ENCODE data around the gene SERPINA12. TPM values are rescaled to one million over a fixed set of nuclear protein-coding genes. Genes with fewer than 3 reads are reported as not detected.

Gene SERPINA12
- total RNA-seq, 1 donor from 2014 or later, result not detected

- Histone ChIP-seq H3K27ac (ENCODE audit: low read depth, low read length) (no peak overlapping the region), H3K9ac (ENCODE audit: low read depth in 1 of 3, low read length in 3 of 3) (no peak overlapping the region), H3K27me3 (ENCODE audit: control insufficient read depth in 3 of 3, insufficient read depth in 3 of 3, low read length in 3 of 3) (peaks cover 0 to 21% (median 4%) of the 10 kb centered on the region in 3 donors), H3K4me1 (ENCODE audit: control insufficient read depth in 3 of 3, insufficient read depth in 3 of 3, low read length in 3 of 3) (no peaks in the 10 kb centered on the region), H3K4me3 (ENCODE audit: low read length in 3 of 3) (no peak overlapping the region), H3K36me3 (ENCODE audit: control insufficient read depth in 3 of 3, insufficient read depth in 3 of 3, low read length in 3 of 3) (no peaks in the 10 kb centered on the region), H3K9me3 (ENCODE audit: control insufficient read depth in 3 of 3, low read length in 3 of 3) (no peaks in the 10 kb centered on the region)
Observed at GRCh38 chr14:94470311-94470710, 39.0 kb downstream of the SERPINA12 start.

GRCh38 chr14:94469261-94469660 is 40.0 kb downstream of the SERPINA12 start:
- Histone ChIP-seq H3K27ac (ENCODE audit: low read depth, low read length) (no peak overlapping the region), H3K9ac (ENCODE audit: low read depth in 1 of 3, low read length in 3 of 3) (no peak overlapping the region), H3K27me3 (ENCODE audit: control insufficient read depth in 3 of 3, insufficient read depth in 3 of 3, low read length in 3 of 3) (peaks cover 0 to 16% (median 4%) of the 10 kb centered on the region in 3 donors)

DNA sequence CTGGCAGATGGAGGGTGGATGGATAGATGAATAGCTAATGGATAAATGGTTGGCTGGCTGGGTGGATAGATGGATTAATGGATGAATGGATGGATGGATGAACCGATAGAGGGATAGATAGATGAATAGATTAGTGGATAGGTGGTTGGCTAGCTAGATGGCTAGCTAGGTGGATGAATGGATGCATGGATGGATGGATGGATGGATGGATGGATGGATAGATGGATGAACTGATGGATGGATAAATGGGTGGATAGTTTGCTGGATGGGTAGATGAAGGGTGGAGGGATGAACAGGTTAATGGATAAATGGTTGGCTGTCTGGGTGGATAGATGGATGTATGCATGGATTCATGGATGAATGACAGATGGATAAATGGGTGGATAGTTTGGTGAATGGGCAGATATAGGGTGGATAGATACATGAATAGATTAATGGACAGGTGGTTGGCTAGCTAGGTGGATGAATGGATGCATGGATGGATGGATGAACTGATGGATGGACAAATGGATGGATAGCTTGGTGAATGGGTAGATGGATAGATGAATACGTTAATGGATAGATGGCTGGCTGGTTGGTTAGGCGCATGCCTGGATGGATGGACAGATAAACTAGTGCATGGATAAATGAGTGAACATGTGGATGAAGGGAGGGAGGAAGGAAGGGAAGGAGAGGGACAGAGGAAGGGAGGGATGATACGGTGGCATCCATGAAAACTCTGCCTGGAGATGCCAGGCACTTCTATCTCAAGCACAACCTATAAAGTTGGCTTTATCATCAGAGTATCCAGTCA is 41.3 kb downstream of the SERPINA12 start:
- H3K4me1 ChIP-seq (ENCODE audit: control insufficient read depth in 3 of 3, insufficient read depth in 3 of 3, low read length in 3 of 3), result no peaks in the 10 kb centered on the region
- H3K27me3 ChIP-seq (ENCODE audit: control insufficient read depth in 3 of 3, insufficient read depth in 3 of 3, low read length in 3 of 3), result peaks cover 0 to 14% (median 3%) of the 10 kb centered on the region in 3 donors
- H3K27ac ChIP-seq (ENCODE audit: low read depth, low read length), result no peak overlapping the region
- H3K9me3 ChIP-seq (ENCODE audit: control insufficient read depth in 3 of 3, low read length in 3 of 3), result no peaks in the 10 kb centered on the region
- no peak overlapping the region for H3K4me3 ChIP-seq (ENCODE audit: low read length in 3 of 3)
- no peak overlapping the region for H3K9ac ChIP-seq (ENCODE audit: low read depth in 1 of 3, low read length in 3 of 3)
- H3K36me3 ChIP-seq (ENCODE audit: control insufficient read depth in 3 of 3, insufficient read depth in 3 of 3, low read length in 3 of 3), result no peaks in the 10 kb centered on the region

More at GRCh38 chr14:94469261-94469660, 40.0 kb downstream of the SERPINA12 start:
- Histone ChIP-seq H3K9me3 (ENCODE audit: control insufficient read depth in 3 of 3, low read length in 3 of 3) (no peaks in the 10 kb centered on the region), H3K36me3 (ENCODE audit: control insufficient read depth in 3 of 3, insufficient read depth in 3 of 3, low read length in 3 of 3) (no peaks in the 10 kb centered on the region), H3K4me3 (ENCODE audit: low read length in 3 of 3) (no peak overlapping the region), H3K4me1 (ENCODE audit: control insufficient read depth in 3 of 3, insufficient read depth in 3 of 3, low read length in 3 of 3) (no peaks in the 10 kb centered on the region)

- Histone ChIP-seq H3K36me3 (ENCODE audit: control insufficient read depth in 3 of 3, insufficient read depth in 3 of 3, low read length in 3 of 3) (no peaks in the 10 kb centered on the region), H3K27me3 (ENCODE audit: control insufficient read depth in 3 of 3, insufficient read depth in 3 of 3, low read length in 3 of 3) (peaks cover 0 to 14% (median 0%) of the 10 kb centered on the region in 3 donors), H3K9ac (ENCODE audit: low read depth in 1 of 3, low read length in 3 of 3) (no peak overlapping the region), H3K4me1 (ENCODE audit: control insufficient read depth in 3 of 3, insufficient read depth in 3 of 3, low read length in 3 of 3) (no peaks in the 10 kb centered on the region), H3K9me3 (ENCODE audit: control insufficient read depth in 3 of 3, low read length in 3 of 3) (no peaks in the 10 kb centered on the region), H3K4me3 (ENCODE audit: low read length in 3 of 3) (no peak overlapping the region), H3K27ac (ENCODE audit: low read depth, low read length) (no peak overlapping the region)
Observed at GRCh38 chr14:94466706-94467370, 42.4 kb downstream of the SERPINA12 start.

GRCh38 chr14:94465042-94465441 is 44.2 kb downstream of the SERPINA12 start:
- Histone ChIP-seq H3K27ac (ENCODE audit: low read depth, low read length) (no peak overlapping the region), H3K4me1 (ENCODE audit: control insufficient read depth in 3 of 3, insufficient read depth in 3 of 3, low read length in 3 of 3) (no peaks in the 10 kb centered on the region), H3K9ac (ENCODE audit: low read depth in 1 of 3, low read length in 3 of 3) (no peak overlapping the region), H3K9me3 (ENCODE audit: control insufficient read depth in 3 of 3, low read length in 3 of 3) (no peaks in the 10 kb centered on the region), H3K36me3 (ENCODE audit: control insufficient read depth in 3 of 3, insufficient read depth in 3 of 3, low read length in 3 of 3) (no peaks in the 10 kb centered on the region), H3K4me3 (ENCODE audit: low read length in 3 of 3) (no peak overlapping the region), H3K27me3 (ENCODE audit: control insufficient read depth in 3 of 3, insufficient read depth in 3 of 3, low read length in 3 of 3) (peaks cover 0 to 10% (median 0%) of the 10 kb centered on the region in 3 donors)

GRCh38 chr14:94464290-94464689 is 45.0 kb downstream of the SERPINA12 start:
- Histone ChIP-seq H3K4me3 (ENCODE audit: low read length in 3 of 3) (no peak overlapping the region), H3K9me3 (ENCODE audit: control insufficient read depth in 3 of 3, low read length in 3 of 3) (no peaks in the 10 kb centered on the region), H3K9ac (ENCODE audit: low read depth in 1 of 3, low read length in 3 of 3) (no peak overlapping the region), H3K36me3 (ENCODE audit: control insufficient read depth in 3 of 3, insufficient read depth in 3 of 3, low read length in 3 of 3) (no peaks in the 10 kb centered on the region), H3K4me1 (ENCODE audit: control insufficient read depth in 3 of 3, insufficient read depth in 3 of 3, low read length in 3 of 3) (no peaks in the 10 kb centered on the region), H3K27ac (ENCODE audit: low read depth, low read length) (no peak overlapping the region), H3K27me3 (ENCODE audit: control insufficient read depth in 3 of 3, insufficient read depth in 3 of 3, low read length in 3 of 3) (peaks cover 0 to 10% (median 0%) of the 10 kb centered on the region in 3 donors)

DNA sequence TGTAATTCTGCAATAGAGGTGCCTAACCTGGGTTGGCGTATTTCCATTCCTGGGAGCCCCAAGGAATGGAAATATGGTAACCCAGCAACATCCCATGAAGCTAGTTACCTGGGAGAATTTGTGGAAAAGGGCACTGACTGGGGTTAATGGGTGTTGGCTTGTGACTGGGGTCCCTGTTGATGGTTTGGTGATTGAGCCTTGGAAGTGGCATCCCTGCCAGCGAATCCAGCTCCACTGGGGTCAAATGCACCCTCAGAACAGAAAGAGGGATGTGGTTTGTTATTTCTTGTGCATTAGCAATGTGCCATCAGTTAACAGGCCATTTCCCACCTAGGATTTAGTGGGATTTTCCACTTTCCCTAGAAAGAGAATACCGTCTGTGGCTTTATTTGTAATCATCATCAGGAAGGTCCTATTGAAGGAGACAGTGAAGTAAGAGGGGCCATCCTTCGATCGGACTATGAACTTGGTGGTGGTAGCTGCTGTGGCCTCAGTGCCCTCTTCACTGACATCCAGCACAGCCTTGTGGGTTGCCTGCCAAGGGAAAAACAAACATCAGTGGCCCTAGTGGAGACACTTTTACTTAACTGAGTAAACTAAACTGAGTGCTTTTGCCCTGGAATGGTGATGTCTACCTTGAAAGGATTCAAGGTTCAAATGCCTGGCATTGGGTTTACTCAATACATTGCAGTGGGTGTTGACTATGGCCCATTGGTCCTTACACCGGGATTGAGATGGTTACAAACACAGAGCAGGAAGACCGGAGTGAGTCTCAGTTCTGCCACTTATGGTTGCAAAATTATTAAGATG is 46.3 kb downstream of the SERPINA12 start:
- Histone ChIP-seq H3K4me3 (ENCODE audit: low read length in 3 of 3) (no peak overlapping the region), H3K27ac (ENCODE audit: low read depth, low read length) (no peak overlapping the region), H3K27me3 (ENCODE audit: control insufficient read depth in 3 of 3, insufficient read depth in 3 of 3, low read length in 3 of 3) (peaks cover 0 to 5% (median 0%) of the 10 kb centered on the region in 3 donors), H3K9me3 (ENCODE audit: control insufficient read depth in 3 of 3, low read length in 3 of 3) (no peaks in the 10 kb centered on the region), H3K4me1 (ENCODE audit: control insufficient read depth in 3 of 3, insufficient read depth in 3 of 3, low read length in 3 of 3) (no peaks in the 10 kb centered on the region), H3K36me3 (ENCODE audit: control insufficient read depth in 3 of 3, insufficient read depth in 3 of 3, low read length in 3 of 3) (no peaks in the 10 kb centered on the region), H3K9ac (ENCODE audit: low read depth in 1 of 3, low read length in 3 of 3) (no peak overlapping the region)

DNA sequence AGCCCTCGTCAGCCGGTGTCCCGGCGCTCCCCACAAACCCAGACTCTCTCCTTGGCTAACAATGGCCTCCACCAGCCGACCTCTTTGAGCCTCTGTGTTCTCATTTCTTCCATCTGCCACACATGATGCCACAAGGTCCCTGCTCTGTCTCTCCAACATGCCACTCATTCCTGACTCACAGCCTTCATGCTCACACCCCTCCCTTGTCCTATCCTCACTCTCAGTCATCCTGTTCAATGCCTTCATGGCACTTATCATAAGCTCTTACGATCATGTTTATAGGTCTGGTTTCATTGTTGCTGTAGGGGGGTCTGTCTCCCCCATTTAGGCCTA is 47.1 kb downstream of the SERPINA12 start:
- Histone ChIP-seq H3K4me3 (ENCODE audit: low read length in 3 of 3) (no peak overlapping the region), H3K36me3 (ENCODE audit: control insufficient read depth in 3 of 3, insufficient read depth in 3 of 3, low read length in 3 of 3) (no peaks in the 10 kb centered on the region), H3K27ac (ENCODE audit: low read depth, low read length) (no peak overlapping the region), H3K9ac (ENCODE audit: low read depth in 1 of 3, low read length in 3 of 3) (no peak overlapping the region), H3K27me3 (ENCODE audit: control insufficient read depth in 3 of 3, insufficient read depth in 3 of 3, low read length in 3 of 3) (peaks cover 0 to 4% (median 0%) of the 10 kb centered on the region in 3 donors), H3K9me3 (ENCODE audit: control insufficient read depth in 3 of 3, low read length in 3 of 3) (no peaks in the 10 kb centered on the region), H3K4me1 (ENCODE audit: control insufficient read depth in 3 of 3, insufficient read depth in 3 of 3, low read length in 3 of 3) (no peaks in the 10 kb centered on the region)

DNA sequence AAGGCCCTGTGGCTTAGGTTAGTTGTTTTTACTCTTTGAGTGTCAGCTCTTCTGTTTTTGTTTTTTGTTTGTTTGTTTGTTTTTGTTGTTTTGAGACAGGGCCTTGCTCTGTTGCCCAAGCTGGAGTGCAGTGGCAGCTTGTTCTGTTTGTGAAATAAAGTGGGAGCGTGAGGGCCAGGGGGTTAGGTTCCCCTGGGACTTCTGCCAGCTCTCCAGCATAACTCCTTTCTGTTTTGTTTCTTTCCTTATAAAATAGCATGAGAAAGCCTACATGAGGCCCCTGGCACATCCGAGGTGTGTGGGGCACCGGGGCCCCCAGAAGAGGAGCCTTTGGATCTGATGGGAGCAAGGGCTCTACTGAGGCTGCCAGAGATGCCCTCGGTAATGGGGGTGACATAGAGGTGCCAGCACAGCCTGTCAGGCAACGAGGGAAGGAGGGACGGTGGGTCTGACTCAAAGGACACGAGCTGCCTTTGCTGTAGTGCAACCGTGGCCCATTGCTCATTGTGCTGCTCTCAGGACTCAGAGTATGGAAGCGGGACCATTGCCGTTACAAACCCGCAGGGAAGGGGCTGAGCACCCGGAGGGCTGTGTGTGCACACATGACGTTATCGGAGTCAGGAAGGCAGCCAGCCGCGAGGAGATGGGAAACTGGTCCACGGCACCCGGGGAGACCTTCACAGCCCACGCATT is 47.6 kb downstream of the SERPINA12 start:
- Histone ChIP-seq H3K9ac (ENCODE audit: low read depth in 1 of 3, low read length in 3 of 3) (no peak overlapping the region), H3K4me3 (ENCODE audit: low read length in 3 of 3) (no peak overlapping the region), H3K36me3 (ENCODE audit: control insufficient read depth in 3 of 3, insufficient read depth in 3 of 3, low read length in 3 of 3) (no peaks in the 10 kb centered on the region), H3K9me3 (ENCODE audit: control insufficient read depth in 3 of 3, low read length in 3 of 3) (peaks cover 0 to 1% (median 0%) of the 10 kb centered on the region in 3 donors), H3K27me3 (ENCODE audit: control insufficient read depth in 3 of 3, insufficient read depth in 3 of 3, low read length in 3 of 3) (no peaks in the 10 kb centered on the region), H3K27ac (ENCODE audit: low read depth, low read length) (no peak overlapping the region), H3K4me1 (ENCODE audit: control insufficient read depth in 3 of 3, insufficient read depth in 3 of 3, low read length in 3 of 3) (no peaks in the 10 kb centered on the region)
